Fibroblast of peridontal ligament (primary cell): ENCODE results near the gene ETV6.

ENCODE experiments used
- DNase-seq: peaks from one replicate; pipeline ENCODE4 v3.0.0-alpha.2; 2010; ENCODE audit errors: extremely low read depth

The ETV6 gene

GRCh38 chr12:11694528-11694927 is 45.1 kb downstream of the ETV6 start:
- DNase-seq = no peak

DNA sequence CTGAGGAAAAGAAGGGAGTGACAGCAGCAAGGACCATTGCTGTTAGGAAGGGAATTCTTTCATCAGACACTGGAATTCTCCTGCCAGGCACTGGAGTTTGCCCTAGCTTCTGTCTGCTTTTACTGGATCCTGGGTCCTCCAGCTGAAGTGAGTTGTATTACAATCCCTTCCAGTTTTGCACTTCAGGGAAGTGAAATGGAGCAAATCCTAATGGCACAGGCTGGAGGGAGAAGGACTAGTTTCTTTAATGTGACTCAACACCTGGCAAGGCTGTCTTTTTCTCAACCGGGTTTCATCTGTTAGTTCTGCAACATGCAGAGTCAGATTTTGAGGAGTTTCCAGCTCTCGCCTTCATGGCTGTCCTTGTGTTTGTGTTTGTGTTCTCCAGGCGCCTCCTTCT is 45.8 kb downstream of the ETV6 start:
- peak; percentile 73 for DNase-seq

GRCh38 chr12:11696084-11696483 is 46.6 kb downstream of the ETV6 start:
- no peak for DNase-seq

DNA sequence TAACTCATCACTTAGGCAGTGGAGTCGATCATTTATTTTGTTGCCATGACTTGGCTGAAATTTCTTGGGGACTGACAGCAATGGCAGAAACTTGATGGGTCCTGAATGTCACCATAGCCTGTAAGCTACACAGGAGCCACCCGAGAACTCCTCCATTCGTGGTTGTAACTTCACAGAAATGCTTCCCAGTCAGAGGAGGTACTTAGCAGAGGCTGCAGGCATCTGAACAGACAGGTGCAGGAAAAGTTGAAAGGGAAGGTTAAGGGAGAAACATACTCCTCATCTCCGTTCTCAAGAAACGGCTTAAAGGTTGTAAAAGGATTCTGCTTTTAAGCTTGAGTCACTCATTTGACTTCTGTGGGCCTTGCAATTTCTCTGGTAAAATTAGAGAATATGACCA is 47.7 kb downstream of the ETV6 start:
- no peak for DNase-seq

DNA sequence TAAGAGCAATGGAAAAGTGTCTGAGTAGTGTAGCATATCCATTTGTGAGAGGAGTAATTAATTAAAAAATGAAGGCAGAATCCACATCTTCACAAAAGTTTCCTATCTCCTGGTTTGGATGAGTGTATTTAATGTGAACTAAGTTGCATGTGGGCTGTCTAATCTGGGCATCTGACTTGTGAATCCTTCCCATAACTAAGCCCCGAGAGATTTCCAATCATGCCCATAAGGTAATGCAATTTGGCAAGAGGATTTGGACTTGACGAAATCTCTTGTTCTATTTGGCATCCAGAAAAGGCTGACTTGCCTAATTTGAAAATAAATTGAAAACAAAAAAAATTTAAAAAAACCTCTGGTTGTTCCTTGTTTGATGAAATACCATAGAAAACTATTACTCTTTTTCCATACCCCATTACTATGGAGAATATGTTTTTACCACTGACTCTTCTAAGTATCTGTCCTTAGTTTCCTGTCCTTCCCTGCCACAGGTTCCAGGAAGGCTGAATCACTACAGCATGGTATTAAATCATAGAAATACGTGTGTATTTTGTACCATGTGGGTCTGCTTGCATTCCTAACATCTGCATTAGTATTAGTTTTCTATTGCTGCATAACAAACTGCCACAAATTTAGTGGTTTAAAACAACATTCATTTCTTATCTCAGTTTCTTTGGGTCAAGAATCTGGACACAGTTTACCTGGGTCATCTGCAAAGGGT is 48.4 kb downstream of the ETV6 start:
- DNase-seq = peak; percentile 81

DNA sequence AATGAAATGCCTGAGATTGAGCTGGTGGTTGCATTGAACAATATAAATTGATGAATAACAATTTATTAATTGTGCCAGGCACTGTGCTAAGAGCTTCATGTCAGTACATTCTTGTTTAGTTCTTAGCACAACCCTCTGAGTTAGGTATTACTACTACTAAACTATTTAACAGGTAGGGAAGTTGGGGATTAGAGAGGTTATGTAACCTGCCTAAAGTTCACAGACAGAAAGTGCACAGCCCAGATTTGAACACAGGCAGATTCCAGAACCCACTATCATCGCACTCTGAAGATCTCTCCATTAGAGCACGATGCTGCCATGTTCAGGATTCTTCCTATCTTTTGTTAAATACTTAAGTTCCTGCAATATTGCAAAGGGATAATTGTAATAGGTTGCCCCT is 49.3 kb downstream of the ETV6 start:
- no peak for DNase-seq

DNA sequence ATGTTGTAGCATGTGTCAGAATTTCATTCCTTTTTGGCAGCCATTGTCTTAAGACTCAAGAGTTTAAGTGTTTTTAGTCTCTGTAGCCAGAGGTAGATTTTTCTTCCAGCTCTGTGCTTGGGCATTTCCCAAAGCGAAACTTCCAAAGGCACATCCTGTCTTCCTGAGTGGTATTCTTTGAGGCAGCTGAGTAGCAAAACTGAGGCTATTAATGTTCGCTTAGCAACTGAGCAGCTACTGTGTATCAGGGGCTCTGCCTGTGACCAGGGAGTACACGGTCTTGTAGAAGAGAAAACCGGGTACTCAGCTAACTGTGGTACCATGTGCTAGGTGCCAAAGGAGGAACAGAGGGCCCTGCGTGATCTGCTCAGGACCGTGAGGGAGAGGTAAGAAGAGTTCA is 52.0 kb downstream of the ETV6 start:
- DNase-seq = no peak

- DNase-seq = no peak
These were observed 53.5 kb downstream of the ETV6 start for GRCh38 chr12:11702959-11703358.

- DNase-seq = no peak
These were observed 53.9 kb downstream of the ETV6 start for GRCh38 chr12:11703378-11703777.

DNA sequence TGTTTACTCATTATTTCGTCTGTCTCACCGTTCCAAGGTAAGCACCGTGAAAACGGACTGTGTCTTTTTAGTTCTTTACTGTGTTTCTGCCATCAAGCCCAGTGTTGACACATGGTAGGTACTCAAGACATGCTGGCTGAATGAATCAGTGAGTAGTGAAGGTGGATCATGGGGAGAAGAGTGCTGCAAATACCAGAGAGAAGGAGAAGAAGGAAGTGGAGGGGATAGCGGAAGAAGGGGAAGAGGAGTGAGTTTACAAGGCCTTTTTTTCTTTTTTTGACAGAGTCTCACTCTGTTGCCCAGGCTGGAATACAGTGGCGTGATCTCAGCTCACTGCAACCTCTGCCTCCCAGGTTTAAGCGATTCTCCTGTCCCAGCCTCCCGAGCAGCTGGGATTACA is 54.6 kb downstream of the ETV6 start:
- DNase-seq = no peak

DNA sequence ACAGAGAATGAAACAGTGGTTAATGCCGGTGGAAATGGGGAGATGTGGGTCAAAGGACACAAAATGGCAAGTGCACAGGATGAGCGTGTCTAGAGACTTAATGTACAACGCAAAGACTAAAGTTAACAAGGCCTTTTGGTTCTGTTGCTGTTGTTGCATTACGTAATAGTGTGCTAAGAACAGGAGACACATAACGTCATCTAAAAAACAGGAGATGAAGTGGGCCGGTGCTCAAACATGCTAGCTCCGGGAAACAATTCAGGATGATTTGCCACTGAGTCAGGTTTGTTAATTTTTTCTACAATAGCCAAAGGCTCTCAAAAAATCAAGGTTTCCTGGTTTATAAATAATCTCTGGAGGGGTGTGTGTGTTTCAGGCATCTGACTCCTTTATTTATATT is 55.5 kb downstream of the ETV6 start:
- DNase-seq = peak; percentile 94

DNA sequence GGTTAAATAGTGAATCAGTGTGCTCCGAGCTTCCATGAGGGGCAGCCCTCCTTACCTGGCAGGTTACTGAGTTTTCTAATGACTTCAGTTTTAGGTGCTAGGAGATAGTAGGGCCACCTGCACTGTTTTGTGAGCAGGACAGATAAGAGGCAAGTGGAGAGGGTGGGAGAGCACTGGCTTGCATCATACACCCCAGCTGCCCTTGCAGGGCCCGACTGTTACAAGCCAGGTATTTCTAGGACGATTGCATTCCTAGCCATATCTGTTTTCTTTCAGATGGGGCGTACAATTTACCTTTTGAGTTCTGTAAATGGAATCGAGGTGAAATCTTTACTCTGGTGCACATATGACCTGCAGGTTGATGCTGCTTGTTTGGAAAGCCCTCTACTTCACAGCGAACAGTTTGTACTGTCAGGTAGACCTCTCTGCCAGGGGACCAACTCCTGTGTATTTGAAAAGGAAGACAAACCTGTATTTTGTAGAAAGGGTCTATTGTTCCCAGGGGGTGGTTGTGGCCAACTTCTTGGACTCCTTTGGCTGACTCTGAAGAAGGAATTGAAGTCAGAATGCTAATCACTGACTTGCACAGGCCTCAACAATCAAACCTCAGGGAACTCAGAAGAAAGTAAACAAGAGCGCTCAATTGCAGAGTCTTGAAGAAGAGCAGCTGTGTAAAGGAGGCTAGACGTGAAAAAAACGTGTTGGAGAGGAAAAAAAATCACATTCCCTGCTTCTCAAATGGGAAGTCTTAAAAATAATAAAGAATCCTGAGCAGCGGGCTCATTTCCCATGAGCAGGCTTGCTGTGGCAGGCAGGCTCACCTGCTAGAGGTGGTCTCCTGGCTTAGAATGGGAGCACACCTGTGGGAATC is 57.3 kb downstream of the ETV6 start:
- peak; percentile 25 for DNase-seq

GRCh38 chr12:11707535-11707934 is 58.1 kb downstream of the ETV6 start:
- no peak for DNase-seq

DNA sequence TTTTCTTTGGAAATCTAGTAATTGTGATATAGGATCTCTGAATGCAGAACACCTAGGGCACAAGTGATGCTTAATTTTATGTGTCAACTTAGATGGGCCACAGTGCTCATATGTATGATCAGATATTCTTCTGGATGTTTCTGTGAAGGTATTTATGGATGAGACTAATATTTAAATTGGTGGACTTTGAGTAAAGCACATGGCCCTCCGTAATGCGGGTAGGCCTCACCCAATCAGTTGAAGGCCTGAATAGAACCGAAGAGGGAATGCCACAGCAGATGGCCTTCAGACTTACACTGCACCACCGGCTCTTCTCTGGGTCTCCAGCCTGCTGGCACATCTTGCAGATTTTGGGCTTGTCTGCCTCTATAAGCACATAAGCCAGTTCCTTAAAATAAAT is 60.0 kb downstream of the ETV6 start:
- no peak for DNase-seq

GRCh38 chr12:11710431-11710830 is 61.0 kb downstream of the ETV6 start:
- DNase-seq = no peak

DNA sequence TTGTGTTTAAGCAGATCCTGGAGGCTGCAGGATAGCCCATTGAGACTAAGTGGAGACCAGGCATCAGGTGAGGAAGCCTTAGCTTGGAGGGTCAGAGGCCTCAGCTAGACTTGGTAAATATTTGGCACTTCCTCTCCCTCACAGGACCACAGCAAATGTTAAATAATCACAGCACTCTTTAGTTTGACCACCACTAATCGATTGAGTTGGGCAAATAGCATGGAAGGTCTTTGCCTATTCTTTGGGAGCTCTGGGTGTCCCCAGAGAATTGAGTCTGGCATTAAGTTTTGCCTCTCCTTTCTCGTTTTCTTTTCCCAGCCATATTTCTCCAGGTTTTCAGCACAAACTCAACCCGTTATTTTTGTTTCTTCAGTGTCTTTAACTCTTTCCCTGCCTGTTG is 61.4 kb downstream of the ETV6 start:
- no peak for DNase-seq

DNA sequence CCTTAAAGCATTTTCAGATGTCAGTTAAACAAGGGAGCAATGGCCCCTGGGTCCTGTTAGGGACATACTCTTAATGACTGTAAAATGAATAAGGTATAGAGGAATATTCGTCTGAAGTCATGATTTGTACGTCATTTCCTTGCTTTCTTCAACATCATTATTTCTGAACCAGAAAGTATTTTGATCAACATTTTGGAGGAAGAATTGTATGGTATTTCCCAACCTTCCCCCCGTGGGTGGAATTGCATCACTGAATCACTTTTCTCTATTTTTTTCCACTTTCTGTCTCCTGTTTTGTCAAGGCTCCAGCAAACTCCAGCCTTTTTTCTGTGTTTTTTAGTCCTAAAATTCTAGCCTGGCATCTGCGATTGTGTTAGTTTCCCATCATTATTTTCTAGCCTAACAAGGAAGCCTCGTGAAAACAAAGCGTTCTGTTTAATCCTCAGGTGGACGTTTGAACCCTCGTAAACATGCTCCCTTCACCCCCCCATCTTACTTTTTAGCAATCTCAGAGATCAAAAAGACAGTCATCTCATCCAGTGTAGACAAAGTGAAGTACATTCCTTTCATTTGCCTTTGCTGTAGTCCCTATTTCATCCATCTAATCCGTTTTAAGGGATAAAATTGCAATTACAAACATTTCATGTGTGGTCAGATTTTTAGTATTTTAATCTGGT is 62.3 kb downstream of the ETV6 start:
- DNase-seq = peak; percentile 91

GRCh38 chr12:11712491-11712890 is 63.0 kb downstream of the ETV6 start:
- DNase-seq = no peak

DNA sequence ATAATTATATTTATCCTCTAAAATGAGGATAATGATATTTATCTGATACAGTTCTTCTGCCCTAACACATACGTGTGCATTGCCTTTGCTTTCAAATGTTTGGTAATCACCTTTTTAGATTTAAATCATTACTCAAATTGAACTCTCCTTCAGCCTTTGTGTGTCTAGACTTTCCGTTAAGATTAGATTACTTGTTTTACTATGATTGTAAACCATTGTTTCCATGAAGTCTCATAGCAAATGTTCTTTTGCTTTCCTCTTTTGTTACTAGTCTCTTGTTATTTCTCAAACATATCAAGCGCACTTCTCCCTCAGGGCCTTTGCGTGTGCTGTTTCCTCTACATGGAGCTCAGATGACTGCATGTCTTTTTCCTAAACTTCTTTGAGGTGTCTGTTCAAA is 63.7 kb downstream of the ETV6 start:
- no peak for DNase-seq

DNA sequence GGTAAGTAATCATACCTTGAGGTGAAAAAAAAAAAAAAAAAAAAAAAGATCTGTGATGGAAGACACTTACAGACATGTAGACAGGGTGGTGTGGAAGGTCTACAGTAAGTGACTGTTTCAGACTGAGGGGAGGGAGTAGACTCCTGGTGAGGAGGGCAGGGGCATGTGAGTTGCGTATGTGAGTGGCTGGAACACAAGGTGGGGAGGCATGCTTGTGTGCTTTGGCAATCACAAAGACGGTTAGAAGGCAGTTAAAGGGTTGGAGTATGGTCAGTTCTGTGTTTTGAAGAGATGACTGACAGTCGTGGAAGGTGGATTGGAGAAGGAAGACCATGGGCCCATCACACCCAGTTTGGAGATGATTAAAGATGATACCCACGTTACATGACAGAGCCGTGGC is 65.2 kb downstream of the ETV6 start:
- DNase-seq = no peak

- DNase-seq = no peak
These were observed 66.1 kb downstream of the ETV6 start for GRCh38 chr12:11715621-11716020.

- DNase-seq = no peak
These were observed 67.5 kb downstream of the ETV6 start for GRCh38 chr12:11716794-11717518.
